Osteocyte (in vitro differentiated cells): ENCODE measurements around the gene WDR17. TPM values are rescaled to one million over a fixed set of nuclear protein-coding genes. Genes with fewer than 3 reads are reported as not detected.

ENCODE experiments used
- DNase-seq: peaks from one replicate; pipeline ENCODE4 v3.0.0; 2021; ENCODE audit warnings: mixed read lengths; ENCODE audit not compliant: unreplicated experiment; ENCODE audit errors: extremely low spot score
- H3K27ac Mint-ChIP-seq: one replicate; pipeline ENCODE4 v1.8.0; 2021; ENCODE audit warnings: mild to moderate bottlenecking, mixed read lengths; ENCODE audit not compliant: unreplicated experiment
- H3K27me3 Mint-ChIP-seq: one replicate; pipeline ENCODE4 v1.8.0; 2021; ENCODE audit warnings: mixed read lengths; ENCODE audit not compliant: unreplicated experiment
- H3K36me3 Mint-ChIP-seq: one replicate; pipeline ENCODE4 v1.8.0; 2021; ENCODE audit warnings: mixed read lengths; ENCODE audit not compliant: unreplicated experiment
- H3K4me1 Mint-ChIP-seq: one replicate; pipeline ENCODE4 v1.8.0; 2021; ENCODE audit warnings: mixed read lengths; ENCODE audit not compliant: unreplicated experiment
- H3K4me3 Mint-ChIP-seq: one replicate; pipeline ENCODE4 v1.8.0; 2021; ENCODE audit warnings: mild to moderate bottlenecking, moderate library complexity, mixed read lengths; ENCODE audit not compliant: unreplicated experiment
- H3K9me3 Mint-ChIP-seq: one replicate; pipeline ENCODE4 v1.8.0; 2021; ENCODE audit warnings: mixed read lengths; ENCODE audit not compliant: unreplicated experiment
- total RNA-seq: library from RNA; stranded (reverse); gene quantifications from 2 replicates; pipeline ENCODE4 v1.2.1, GENCODE V29; 2021
- TF ChIP-seq, protein P1 (sequence below): fragments of 200-600 bp; sonication (generic); IDR thresholded peaks from 2 replicates; pipeline ENCODE4 v1.5.0; 2021; ENCODE audit warnings: antibody characterized with exemption, mild to moderate bottlenecking, moderate library complexity

WDR17 gene
- total RNA-seq, 1 donor from 2014 or later: 0.67 TPM

DNA sequence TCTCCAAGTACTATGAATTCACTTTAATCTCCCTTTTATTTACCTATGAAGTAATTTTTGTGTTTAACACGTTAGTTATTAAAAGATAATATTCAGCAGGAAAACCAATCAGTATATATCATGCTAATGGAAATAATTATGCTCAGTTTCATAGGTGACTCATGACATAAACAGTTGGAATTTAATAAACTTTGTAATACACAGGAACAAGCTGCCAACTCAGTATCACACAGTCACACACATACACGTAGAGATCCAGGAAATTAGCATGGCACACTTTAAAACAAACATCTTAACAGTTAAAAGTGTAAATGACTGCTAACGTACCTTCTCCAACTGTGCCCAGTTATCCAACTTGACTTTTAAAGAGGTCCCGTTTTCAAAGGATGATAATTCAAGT, 127.5 kb downstream of the WDR17 start:
- no peak overlapping the region for H3K4me3 Mint-ChIP-seq
- no peaks in the 10 kb centered on the region for H3K36me3 Mint-ChIP-seq
- TF ChIP-seq, protein P1, sequence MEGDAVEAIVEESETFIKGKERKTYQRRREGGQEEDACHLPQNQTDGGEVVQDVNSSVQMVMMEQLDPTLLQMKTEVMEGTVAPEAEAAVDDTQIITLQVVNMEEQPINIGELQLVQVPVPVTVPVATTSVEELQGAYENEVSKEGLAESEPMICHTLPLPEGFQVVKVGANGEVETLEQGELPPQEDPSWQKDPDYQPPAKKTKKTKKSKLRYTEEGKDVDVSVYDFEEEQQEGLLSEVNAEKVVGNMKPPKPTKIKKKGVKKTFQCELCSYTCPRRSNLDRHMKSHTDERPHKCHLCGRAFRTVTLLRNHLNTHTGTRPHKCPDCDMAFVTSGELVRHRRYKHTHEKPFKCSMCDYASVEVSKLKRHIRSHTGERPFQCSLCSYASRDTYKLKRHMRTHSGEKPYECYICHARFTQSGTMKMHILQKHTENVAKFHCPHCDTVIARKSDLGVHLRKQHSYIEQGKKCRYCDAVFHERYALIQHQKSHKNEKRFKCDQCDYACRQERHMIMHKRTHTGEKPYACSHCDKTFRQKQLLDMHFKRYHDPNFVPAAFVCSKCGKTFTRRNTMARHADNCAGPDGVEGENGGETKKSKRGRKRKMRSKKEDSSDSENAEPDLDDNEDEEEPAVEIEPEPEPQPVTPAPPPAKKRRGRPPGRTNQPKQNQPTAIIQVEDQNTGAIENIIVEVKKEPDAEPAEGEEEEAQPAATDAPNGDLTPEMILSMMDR: no peak
- no peaks in the 10 kb centered on the region for H3K27me3 Mint-ChIP-seq
- no peaks in the 10 kb centered on the region for H3K9me3 Mint-ChIP-seq
- peaks cover 9% of the 10 kb centered on the region for H3K4me1 Mint-ChIP-seq
- no peak for DNase-seq
- no peak overlapping the region for H3K27ac Mint-ChIP-seq

DNA sequence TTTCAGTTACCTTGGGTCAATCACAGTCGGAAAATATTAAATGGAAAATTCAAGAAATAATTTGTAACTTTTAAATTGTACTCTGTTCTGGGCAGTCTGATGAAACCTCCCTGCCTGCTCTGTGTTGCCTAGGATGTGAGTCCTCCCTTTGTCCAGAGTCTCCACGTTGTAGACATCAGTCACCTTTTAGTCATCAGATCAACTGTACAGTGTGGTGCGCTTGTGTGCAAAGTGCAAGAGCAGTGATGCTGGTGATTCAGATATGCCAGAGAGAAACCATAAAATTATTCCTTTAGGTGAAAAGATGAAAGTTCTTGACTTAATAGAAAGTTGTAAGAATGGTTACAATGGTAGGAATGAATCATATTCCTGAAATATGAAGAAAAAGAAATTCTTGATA, 128.3 kb downstream of the WDR17 start:
- TF ChIP-seq, protein P1: no peak
- Mint-ChIP-seq H3K4me3 (no peak overlapping the region), H3K36me3 (no peaks in the 10 kb centered on the region), H3K27me3 (no peaks in the 10 kb centered on the region), H3K27ac (no peak overlapping the region), H3K9me3 (no peaks in the 10 kb centered on the region), H3K4me1 (peaks cover 9% of the 10 kb centered on the region)
- DNase-seq: no peak

DNA sequence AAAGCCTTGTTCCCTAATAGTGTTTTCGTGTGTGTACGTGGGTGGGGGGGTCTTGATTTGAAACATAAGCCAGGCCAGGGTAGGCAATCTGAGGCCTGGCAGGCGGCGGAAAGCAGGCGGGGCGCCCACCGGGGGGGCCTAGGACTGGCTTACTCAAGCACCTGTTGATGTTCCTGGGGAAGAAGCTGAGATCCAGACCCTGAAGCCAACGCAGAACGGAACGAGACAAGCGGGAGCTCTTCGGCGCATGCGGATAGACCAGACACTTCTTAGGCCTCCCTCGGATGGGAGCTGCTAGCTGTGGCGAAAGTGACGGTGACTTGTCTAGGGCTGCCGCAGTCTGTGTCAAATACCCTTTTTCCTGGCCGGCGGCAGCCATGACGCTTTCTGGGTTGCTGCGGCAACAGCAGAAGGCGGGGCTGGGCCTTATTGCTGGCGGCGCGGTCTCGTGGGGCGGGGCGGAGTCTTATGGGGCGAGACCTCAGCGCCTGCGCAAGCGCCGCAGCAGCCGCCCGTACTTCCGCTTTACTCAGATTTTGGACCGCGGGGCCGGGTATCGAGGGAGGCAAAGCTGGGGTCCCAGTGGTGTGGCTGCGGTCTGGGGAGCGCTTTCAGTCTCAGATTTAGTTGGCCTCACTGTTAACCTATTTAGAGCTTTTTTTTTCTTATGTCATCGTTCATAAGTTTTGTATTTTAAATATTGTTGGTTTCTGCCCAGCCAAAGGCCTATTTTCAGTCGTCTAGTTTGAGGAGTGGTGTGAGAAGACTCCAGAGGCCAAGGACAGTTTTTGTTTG, 129.7 kb downstream of the WDR17 start, which contains the start of gene SPATA4:
SPATA4 (minus strand) TSS at position 402 of the 795 bp plus-strand sequence; CDS start at position 379, 23 bp downstream.
- H3K27ac Mint-ChIP-seq: peak within 1 kb of the TSS; percentile 98
- no peaks in the 10 kb centered on the region for H3K36me3 Mint-ChIP-seq
- no peaks in the 10 kb centered on the region for H3K9me3 Mint-ChIP-seq
- H3K27me3 Mint-ChIP-seq: no peaks in the 10 kb centered on the region
- peak within 1 kb of the TSS; percentile 91 for H3K4me3 Mint-ChIP-seq
- peaks cover 9% of the 10 kb centered on the region for H3K4me1 Mint-ChIP-seq
- TF ChIP-seq, protein P1: no peak
- DNase-seq: peak; percentile 97

DNA sequence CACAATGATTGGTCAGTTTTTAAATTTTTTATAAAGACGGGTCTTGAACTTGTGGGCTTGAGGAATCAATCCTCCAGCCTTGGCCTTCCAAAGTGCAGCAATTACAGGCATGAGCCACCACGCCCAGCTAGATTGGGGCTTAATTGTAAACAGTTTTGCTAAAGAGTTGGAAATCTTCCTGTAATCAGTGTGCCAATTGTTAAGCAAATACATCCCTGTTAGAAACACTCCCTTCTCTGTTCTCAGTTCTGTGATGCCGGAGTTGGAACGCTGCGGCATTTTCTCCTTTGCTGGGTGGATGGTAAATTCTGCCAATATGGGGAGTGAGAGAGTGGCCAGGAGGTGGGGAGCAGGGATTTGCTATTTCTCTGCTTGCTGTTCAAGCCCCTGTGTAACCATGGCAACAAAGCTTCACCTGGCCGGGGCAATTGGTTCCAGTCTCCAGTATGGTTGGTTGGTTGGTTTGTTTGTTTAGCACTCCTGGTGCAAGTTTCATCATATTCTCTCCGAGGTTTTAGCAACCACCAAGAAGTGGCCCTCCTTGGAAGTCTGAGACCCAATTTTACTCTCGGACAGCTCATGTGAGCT, 132.8 kb downstream of the WDR17 start:
- TF ChIP-seq, protein P1: no peak
- no peak overlapping the region for H3K27ac Mint-ChIP-seq
- H3K4me3 Mint-ChIP-seq: no peak overlapping the region
- H3K9me3 Mint-ChIP-seq: no peaks in the 10 kb centered on the region
- H3K4me1 Mint-ChIP-seq: peaks cover 9% of the 10 kb centered on the region
- no peaks in the 10 kb centered on the region for H3K36me3 Mint-ChIP-seq
- DNase-seq: no peak
- no peaks in the 10 kb centered on the region for H3K27me3 Mint-ChIP-seq

DNA sequence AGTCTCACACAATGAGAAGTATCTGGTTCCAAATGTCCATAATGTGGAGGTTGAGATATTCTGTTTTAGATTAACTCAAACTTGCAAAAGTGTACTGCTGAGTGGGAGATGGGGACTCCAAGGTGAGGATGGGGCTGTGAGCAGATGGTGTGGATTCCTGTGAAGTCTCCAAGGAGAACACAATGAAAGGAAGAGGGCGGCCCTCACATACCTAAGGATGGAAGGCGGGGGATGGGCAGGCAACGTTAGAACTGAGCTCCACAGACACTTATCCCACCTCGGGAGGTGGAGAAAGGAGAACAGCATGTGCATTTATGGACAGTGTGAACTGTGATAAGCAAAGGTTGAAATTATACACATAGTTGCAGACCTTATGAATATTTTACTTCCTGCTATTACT, 139.7 kb downstream of the WDR17 start:
- TF ChIP-seq, protein P1: no peak
- Mint-ChIP-seq H3K36me3 (no peaks in the 10 kb centered on the region), H3K27me3 (peaks cover 4% of the 10 kb centered on the region), H3K4me3 (no peak overlapping the region), H3K9me3 (no peaks in the 10 kb centered on the region), H3K27ac (no peak overlapping the region), H3K4me1 (no peaks in the 10 kb centered on the region)
- no peak for DNase-seq
